IPS-NIHi7 (cell line): ENCODE measurements around the gene C10orf143.

Source experiments
- DNase-seq: peaks from one replicate; pipeline ENCODE4 v3.0.0; 2012; ENCODE audit warnings: mixed read lengths; ENCODE audit errors: extremely low spot score

The C10orf143 gene

GRCh38 chr10:130053561-130053960 is 57.1 kb downstream of the C10orf143 start:
- no peak for DNase-seq

- DNase-seq = no peak
Observed at GRCh38 chr10:130052193-130052592, 58.4 kb downstream of the C10orf143 start.

- no peak for DNase-seq
Observed at GRCh38 chr10:130050721-130051120, 59.9 kb downstream of the C10orf143 start.

- no peak for DNase-seq
Observed at GRCh38 chr10:130049987-130050386, 60.6 kb downstream of the C10orf143 start.

- DNase-seq = no peak
Observed at GRCh38 chr10:130049244-130049643, 61.4 kb downstream of the C10orf143 start.

GRCh38 chr10:130048081-130048480 is 62.5 kb downstream of the C10orf143 start:
- DNase-seq = no peak

GRCh38 chr10:130047336-130047735 is 63.3 kb downstream of the C10orf143 start:
- DNase-seq = no peak

- DNase-seq = no peak
Observed at GRCh38 chr10:130046591-130046990, 64.0 kb downstream of the C10orf143 start.

- DNase-seq = no peak
Observed at GRCh38 chr10:130045801-130046321, 64.8 kb downstream of the C10orf143 start.

GRCh38 chr10:130045091-130045652 is 65.5 kb downstream of the C10orf143 start:
- peak; percentile 90 for DNase-seq

- no peak for DNase-seq
Observed at GRCh38 chr10:130044067-130045061, 66.3 kb downstream of the C10orf143 start.

GRCh38 chr10:130043491-130043890 is 67.1 kb downstream of the C10orf143 start:
- DNase-seq = no peak

- DNase-seq = no peak
Observed at GRCh38 chr10:130042381-130042780, 68.2 kb downstream of the C10orf143 start.

GRCh38 chr10:130041451-130042371 is 68.9 kb downstream of the C10orf143 start:
- DNase-seq = no peak

- DNase-seq = no peak
Observed at GRCh38 chr10:130040817-130041330, 69.8 kb downstream of the C10orf143 start.

GRCh38 chr10:130040351-130040750 is 70.3 kb downstream of the C10orf143 start:
- DNase-seq = no peak

- no peak for DNase-seq
Observed at GRCh38 chr10:130039141-130039540, 71.5 kb downstream of the C10orf143 start.

- DNase-seq = no peak
Observed at GRCh38 chr10:130038611-130039109, 72.0 kb downstream of the C10orf143 start.

GRCh38 chr10:130038019-130038555 is 72.5 kb downstream of the C10orf143 start:
- DNase-seq = no peak

- no peak for DNase-seq
Observed at GRCh38 chr10:130037169-130037661, 73.4 kb downstream of the C10orf143 start.
